Activated effector memory CD4-positive, alpha-beta T cell treated with anti-CD3 and anti-CD28 coated beads, Interleukin-2, amount 50 U/mL, for 16 hours (primary cell): Measurements from ENCODE around the gene ZSWIM3.

Experiments used
- DNase-seq: peaks from one replicate; pipeline ENCODE4 v3.0.0-alpha.2; 2020

ZSWIM3 gene

GRCh38 chr20:45833030-45833882 is 24.2 kb upstream of the ZSWIM3 start, which contains the start of gene SNX21:
TSS of gene SNX21 (plus strand) at chr20:45833799. CDS start at chr20:45833920, 121 bp downstream.
- peak; percentile 75 for DNase-seq

GRCh38 chr20:45833883-45834796 is 23.3 kb upstream of the ZSWIM3 start:
- DNase-seq = peak; percentile 80

DNA sequence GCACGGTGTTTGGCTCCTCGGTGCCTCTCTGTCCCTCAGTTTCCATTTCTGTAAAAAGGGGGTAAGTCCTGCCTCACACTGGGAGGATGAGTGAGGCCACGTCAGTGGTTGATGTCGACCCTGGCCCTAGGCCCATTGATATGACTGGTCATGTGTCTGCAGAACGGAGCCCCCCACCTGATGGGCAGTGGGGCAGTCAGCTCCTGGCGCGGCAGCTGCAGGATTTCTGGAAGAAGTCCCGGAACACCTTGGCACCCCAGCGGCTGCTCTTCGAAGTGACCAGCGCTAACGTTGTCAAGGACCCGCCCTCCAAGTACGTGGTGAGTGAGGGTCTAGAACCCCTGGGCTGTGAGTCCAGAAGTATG is 22.6 kb upstream of the ZSWIM3 start:
- no peak for DNase-seq

DNA sequence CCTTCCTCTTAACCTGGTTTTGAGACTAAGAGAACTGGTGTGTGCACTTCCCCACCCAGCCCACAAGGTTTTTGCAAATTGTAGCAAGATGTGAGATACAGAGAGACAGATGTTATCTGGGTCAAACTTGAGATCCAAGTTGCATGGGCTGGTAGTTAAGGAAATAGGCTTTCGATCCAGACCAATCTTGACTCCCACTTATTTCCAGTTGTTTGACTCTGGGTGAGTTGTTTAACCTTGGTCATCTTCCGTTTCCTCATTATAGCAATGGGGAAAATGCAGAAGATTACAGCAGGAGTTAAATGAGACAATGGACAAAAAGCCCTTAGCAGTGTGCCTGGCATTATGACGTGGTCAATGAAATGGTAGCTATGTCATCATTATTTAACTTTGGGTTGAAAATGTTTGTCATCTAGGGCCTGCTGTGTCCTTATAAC is 22.1 kb upstream of the ZSWIM3 start:
- no peak for DNase-seq

DNA sequence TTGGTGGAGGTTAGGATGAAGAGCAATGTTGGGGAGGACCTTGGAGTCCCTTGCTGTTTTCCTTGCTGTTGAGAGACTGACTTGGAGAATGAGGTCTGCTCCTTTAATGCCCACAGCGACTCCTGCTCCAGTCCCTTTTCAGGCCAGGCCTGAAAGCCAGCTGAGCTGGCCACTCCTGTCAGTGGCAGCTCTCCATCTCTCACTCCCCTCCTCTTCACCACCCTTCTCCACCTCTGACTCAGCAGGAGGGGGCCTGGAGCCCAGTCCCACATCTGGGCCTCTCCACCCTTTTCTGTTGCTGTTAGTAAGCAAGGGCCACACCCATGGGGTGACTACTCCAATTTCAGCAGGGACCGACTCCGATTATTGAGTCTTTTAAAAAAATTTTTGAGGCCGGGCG is 21.6 kb upstream of the ZSWIM3 start:
- DNase-seq = no peak

DNA sequence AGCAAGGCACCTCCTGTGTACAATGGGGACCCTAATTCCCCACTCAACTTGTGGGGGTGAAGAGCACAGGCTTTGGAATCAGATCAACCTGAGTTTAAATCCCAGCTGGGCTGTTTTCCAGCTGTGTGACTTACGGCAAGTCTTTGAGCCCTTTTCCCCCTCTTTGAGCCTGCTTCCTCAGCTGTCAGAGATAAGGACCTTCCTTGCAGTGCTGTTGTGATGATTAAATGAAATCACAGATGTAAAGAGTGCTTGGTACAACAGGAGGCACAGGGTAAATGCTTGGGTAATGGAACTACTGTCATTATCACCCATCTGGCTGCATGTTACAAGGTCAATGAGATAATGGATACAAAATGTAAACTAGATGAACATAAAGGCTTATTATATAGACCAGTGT is 20.6 kb upstream of the ZSWIM3 start:
- DNase-seq = no peak

DNA sequence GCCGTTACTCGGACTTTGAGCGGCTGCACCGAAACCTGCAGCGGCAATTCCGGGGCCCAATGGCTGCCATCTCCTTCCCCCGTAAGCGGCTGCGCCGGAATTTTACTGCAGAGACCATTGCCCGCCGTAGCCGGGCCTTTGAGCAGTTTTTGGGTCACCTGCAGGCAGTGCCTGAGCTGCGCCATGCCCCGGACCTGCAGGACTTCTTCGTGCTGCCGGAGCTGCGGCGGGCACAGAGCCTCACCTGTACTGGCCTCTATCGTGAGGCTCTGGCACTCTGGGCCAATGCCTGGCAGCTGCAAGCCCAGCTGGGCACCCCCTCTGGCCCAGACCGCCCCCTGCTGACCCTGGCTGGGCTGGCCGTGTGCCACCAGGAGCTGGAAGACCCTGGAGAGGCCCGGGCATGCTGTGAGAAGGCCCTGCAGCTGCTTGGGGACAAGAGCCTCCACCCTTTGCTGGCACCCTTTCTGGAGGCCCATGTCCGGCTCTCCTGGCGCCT is 16.7 kb upstream of the ZSWIM3 start:
- DNase-seq = no peak

DNA sequence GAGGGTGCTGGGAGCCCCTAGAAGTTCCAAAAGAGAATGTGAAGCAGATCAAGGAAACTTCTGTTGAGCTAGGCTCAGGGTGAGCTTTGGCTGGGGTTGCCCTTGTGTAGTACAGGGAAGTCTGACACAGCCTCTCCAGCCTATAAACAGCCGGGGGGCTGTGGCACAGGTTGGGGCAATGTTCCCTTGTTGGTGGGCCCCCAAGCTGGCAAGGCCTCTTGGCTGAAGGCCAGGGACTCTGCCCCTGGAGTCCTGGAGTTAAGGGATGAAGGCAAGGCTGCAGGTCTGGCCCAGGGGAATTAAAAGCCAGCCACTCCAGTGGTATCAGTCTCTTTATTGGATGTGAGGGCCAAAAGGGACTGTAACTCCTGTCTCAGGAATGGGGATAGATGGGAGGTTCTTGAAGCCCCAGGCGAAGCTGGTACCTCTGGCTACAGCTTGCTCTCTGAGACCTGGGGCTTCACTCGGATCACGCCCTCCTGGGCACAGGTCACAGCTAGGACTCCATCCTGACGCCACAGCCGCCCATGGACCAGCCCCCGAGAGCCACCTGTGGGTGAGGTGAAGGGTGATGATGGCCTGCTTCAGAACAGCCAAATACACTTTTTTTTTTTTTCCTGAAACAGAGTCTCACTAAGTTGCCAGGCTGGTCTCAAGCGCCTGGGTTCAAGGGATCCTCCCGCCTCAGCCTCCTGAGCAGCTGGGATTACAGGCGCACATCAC is 15.8 kb upstream of the ZSWIM3 start:
- no peak for DNase-seq

DNA sequence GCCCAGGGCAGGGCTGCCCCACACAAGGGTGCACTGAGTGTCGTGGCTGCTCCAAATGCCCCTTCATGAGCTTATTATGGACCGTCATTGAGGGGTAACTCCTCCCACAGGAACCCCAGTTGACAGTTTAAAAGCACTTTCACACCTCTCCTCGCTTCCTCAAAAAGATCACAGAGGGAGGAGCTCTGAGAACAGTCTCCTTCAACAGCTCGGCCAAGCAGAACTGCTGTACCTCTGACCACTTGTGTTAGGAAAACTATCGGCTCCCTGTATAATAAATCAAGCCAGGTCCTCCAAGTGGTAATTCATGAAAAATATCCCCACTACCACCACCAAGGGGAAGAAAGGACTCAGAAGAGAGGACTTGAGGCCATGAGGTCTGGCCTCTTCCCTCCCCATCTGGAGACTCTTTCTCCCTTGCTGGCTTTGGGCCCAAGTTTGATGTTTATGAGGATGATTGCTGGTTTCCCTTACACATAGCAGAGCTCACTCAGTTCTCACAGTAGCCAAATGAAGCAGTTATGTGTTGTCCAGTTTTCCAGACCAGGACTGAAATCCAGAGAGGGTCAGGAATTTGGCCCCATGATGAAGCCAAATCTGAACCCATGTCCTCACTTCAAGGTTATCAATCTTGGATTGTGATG is 15.1 kb upstream of the ZSWIM3 start:
- no peak for DNase-seq

GRCh38 chr20:45843506-45843905 is 13.9 kb upstream of the ZSWIM3 start:
- no peak for DNase-seq

GRCh38 chr20:45845452-45845851 is 12.0 kb upstream of the ZSWIM3 start:
- DNase-seq = no peak

GRCh38 chr20:45848421-45848820 is 9.0 kb upstream of the ZSWIM3 start:
- no peak for DNase-seq

- DNase-seq = no peak
These were observed 8.3 kb upstream of the ZSWIM3 start for GRCh38 chr20:45848969-45849582.

GRCh38 chr20:45850238-45850637 is 7.2 kb upstream of the ZSWIM3 start:
- no peak for DNase-seq

DNA sequence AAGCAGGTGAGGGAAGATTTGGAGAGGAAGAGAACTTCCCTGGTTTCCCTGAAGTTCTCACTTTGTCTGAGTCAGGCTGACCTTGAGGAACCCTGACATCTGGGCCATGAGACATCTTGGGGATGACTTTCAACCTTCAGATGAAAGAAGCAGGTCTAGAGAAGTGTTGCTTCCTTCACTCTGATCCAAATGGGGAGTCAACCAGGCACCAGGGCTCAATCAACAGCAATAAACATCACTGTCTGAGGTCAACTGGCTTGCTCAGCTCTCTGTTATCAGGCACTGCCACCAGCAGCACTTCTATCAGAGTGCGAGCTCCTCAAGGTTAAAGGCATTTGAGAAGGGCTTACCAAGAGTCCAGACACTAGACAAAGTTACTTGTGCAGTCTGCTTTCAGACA is 6.5 kb upstream of the ZSWIM3 start:
- DNase-seq = no peak

DNA sequence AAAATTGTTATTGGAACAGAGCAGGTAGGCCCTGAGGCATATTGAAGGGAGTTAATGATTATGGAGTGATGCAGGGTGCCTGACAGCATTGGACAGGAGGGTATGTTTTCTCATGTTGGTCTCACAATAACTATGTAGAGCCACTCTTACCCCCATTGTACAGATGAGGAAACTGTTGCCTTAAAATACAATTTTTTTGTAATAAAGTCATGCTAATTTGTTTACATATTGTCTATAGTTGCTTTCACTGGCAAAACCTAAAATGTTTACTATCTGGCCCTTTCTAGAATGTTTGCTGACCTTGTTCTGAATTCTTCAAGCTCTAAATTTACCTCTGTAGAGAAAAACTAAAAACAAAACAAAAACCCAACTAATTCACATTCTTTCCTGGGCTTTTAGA is 5.9 kb upstream of the ZSWIM3 start:
- no peak for DNase-seq

DNA sequence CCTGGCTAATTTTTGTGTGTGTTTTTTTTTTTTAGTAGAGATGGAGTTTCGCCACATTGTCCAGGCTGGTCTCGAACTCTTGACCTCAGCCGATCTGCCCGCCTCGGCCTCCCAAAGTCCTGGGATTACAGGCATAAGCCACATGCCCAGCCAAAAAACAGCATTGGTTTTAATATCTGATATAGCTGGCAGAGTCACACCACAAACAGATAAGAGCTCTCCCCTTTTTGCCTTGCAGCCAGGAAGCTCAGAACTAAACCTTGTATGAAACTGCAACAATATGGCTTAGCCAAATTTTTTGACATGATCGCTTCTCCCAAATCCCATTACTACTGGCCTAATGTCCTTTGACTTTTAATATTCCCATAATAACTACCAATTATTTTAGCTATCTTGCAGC is 5.1 kb upstream of the ZSWIM3 start:
- DNase-seq = no peak

DNA sequence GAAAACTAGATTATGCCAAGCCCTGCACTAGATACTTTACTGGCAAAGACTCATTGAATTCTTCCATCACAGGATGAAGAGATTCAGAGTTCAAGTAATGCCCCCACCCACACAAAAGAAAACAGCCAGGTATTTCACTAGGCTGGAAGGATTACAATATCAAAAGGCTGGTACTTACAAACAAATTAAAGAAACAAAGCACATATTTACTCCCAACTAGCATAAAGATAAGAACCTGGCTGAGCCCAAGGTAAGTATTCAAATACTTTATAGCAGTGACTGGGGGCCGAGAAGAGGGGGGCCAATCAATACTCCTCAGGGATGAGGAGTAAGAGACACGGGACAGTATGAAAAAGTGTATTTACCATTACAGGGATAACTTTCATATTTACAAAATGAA is 3.9 kb upstream of the ZSWIM3 start:
- no peak for DNase-seq

- DNase-seq = no peak
These were observed 435 bp downstream of the ZSWIM3 start for GRCh38 chr20:45857882-45858216.

DNA sequence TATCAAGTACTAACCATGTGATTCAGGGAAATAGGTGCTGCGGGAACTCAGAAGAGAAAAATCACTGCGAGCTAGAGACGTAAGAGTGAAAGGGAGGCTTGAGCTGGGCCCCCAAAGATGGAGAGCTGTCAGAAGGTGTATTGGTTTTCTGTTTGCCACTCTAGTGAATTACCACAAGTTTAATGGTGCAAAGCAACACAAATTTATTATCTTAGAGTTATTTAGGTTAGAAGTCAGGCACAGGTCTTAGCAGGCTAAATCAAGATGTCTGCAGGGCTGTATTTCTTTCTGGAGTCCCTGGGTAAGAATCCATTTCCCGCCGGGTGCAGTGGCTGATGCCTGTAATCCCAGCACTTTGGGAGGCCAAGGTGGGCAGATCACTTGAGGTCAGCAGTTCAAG is 2.5 kb downstream of the ZSWIM3 start:
- no peak for DNase-seq

DNA sequence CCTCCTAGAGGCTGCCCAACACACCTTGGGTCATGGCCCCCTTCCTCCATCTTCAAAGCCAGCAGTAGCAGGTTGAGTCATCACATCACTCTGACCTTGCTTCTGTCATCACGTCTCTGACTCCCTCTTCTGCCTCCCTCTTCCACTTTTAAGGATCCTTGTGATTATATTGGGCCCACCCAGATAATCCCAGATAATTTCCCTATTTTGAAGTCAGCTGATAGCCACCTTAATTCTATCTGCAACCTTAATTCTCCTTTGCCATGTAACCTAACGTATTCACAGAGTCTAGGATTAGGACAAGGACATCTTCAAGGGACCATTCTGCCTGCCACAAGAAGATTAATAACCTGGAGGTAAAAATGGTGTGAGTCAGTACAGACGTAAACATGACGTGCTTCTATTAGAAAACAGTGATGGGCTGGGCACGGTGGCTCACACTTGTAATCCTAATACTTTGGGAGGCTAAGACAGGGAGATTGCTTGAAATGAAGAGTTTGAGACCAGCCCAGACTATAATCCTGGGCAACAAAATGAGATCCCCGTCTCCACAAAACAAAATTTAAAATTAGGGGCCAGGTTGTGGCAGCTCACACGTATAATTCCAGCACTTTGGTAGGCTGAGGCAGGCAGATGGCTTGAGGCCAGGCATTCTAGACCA is 3.3 kb downstream of the ZSWIM3 start:
- no peak for DNase-seq
